GM10266 (cell line): ENCODE data around the gene NRXN3.

ENCODE experiments used
- DNase-seq: peaks from one replicate; pipeline ENCODE4 v3.0.0; 2012; ENCODE audit errors: extremely low spot score
- CTCF ChIP-seq: IDR thresholded peaks from 2 replicates; pipeline ENCODE4 v1.5.1; 2012; ENCODE audit warnings: mild to moderate bottlenecking, low read depth; ENCODE audit not compliant: control insufficient read depth, insufficient read depth; ENCODE audit errors: missing control alignments

Gene NRXN3

GRCh38 chr14:79695307-79695706, 1525.1 kb downstream of the NRXN3 start:
- no peak for DNase-seq
- no peak for TF ChIP-seq CTCF

GRCh38 chr14:79698298-79698711, 1528.1 kb downstream of the NRXN3 start:
- DNase-seq: no peak
- no peak for TF ChIP-seq CTCF

GRCh38 chr14:79699206-79699605, 1529.0 kb downstream of the NRXN3 start:
- no peak for TF ChIP-seq CTCF
- no peak for DNase-seq

GRCh38 chr14:79701371-79701770, 1531.2 kb downstream of the NRXN3 start:
- TF ChIP-seq CTCF: no peak
- no peak for DNase-seq

GRCh38 chr14:79702197-79702596, 1532.0 kb downstream of the NRXN3 start:
- DNase-seq: no peak
- no peak for TF ChIP-seq CTCF

GRCh38 chr14:79703209-79703608, 1533.0 kb downstream of the NRXN3 start:
- DNase-seq: no peak
- no peak for TF ChIP-seq CTCF

GRCh38 chr14:79704041-79704807, 1534.1 kb downstream of the NRXN3 start:
- no peak for TF ChIP-seq CTCF
- DNase-seq: no peak
